ENCODE measurements around the gene AIFM3. TPM values are rescaled to one million over a fixed set of nuclear protein-coding genes. Genes with fewer than 3 reads are reported as not detected.

The AIFM3 gene
- total and polyA plus RNA-seq, 2 experiments from 2014 or later, result 0.45 to 1.5 TPM

DNA sequence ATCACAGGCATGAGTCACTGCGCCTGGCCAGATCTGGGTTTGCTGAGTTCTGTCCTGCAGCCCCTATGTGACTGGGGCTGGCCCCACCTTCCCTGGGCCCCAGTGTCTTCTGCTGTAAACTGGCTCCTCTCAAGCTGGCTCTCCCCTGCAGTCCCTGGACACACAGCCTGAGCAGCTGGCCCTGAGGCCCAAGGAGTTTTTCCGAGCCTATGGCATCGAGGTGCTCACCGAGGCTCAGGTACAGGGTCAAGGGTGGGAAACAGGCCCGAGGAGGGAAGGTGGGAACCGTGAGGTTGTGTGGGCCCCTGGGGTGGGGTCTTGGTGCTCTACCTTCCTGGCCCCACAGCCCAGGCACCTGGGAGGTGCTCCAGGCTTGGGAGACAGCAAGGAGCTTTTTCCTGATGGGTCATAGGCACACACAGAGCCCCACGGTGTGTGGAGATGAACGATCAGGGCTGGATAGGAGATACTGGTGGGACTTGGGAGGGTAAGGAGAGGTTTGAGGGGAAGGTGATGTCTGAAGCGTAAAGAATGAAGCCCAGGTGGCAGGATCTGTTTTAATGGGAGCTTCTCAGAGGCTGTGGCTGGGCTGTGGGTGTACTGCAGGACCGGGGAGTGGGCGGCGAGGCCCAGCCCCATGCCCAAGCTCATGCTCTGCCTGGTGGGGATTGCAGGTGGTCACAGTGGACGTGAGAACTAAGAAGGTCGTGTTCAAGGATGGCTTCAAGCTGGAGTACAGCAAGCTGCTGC, 8.7 kb downstream of the AIFM3 start:
- H3K27me3 Mint-ChIP-seq (ENCODE audit: insufficient read depth, low read depth, poor library complexity), result peaks cover 28% of the 10 kb centered on the region
- no peak overlapping the region for H3K4me2 ChIP-seq
- H3K9me3 Mint-ChIP-seq, result peaks cover 20% of the 10 kb centered on the region
- no peak overlapping the region for H2AFZ ChIP-seq
- 0 out of 2 replicates have a peak, but pooled peaks cover 6% of the 10 kb centered on the region for H3K4me1 ChIP-seq (ENCODE audit: insufficient read depth)
- H3K79me2 ChIP-seq (replicated peaks; ENCODE audit: insufficient read depth), result no peaks in the 10 kb centered on the region
- no peaks in the 10 kb centered on the region for H3F3A ChIP-seq (replicated peaks; ENCODE audit: low read depth)
- peaks cover 6% of the 10 kb centered on the region; the same call in 1 of the 2 replicates for H3K27me3 ChIP-seq (ENCODE audit: insufficient read depth)
- no peak for ATAC-seq
- H3K4me1 Mint-ChIP-seq, result peaks cover 11% of the 10 kb centered on the region
- no peak overlapping the region for H3K4me3 Mint-ChIP-seq
- no peaks in the 10 kb centered on the region for H4K20me1 ChIP-seq (replicated peaks; ENCODE audit: insufficient read depth)
- H3K36me3 ChIP-seq (ENCODE audit: insufficient read depth), result no peaks in the 10 kb centered on the region; the same call in 1 of the 2 replicates
- DNase-seq (ENCODE audit: low spot score), result no peak
- no peak overlapping the region for H3K27ac Mint-ChIP-seq
- 0 out of 2 replicates have a peak, but pooled peaks cover 6% of the 10 kb centered on the region for H3K9me2 ChIP-seq (ENCODE audit: insufficient read depth)
- H3K36me3 Mint-ChIP-seq (ENCODE audit: low read depth), result peaks cover 6% of the 10 kb centered on the region; the same call in 1 of the 3 replicates
- H3K4me3 ChIP-seq, result no peak overlapping the region
- no peak for TF ChIP-seq JUNB (IDR thresholded peaks at IDR 0.05; ENCODE audit: unreplicated experiment)
- TF ChIP-seq, protein P1, sequence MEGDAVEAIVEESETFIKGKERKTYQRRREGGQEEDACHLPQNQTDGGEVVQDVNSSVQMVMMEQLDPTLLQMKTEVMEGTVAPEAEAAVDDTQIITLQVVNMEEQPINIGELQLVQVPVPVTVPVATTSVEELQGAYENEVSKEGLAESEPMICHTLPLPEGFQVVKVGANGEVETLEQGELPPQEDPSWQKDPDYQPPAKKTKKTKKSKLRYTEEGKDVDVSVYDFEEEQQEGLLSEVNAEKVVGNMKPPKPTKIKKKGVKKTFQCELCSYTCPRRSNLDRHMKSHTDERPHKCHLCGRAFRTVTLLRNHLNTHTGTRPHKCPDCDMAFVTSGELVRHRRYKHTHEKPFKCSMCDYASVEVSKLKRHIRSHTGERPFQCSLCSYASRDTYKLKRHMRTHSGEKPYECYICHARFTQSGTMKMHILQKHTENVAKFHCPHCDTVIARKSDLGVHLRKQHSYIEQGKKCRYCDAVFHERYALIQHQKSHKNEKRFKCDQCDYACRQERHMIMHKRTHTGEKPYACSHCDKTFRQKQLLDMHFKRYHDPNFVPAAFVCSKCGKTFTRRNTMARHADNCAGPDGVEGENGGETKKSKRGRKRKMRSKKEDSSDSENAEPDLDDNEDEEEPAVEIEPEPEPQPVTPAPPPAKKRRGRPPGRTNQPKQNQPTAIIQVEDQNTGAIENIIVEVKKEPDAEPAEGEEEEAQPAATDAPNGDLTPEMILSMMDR (conservative IDR thresholded peaks at IDR 0.05; ENCODE audit: low read depth in 2 of 2), result no peak
- no peak for TF ChIP-seq ZNF462 (CRISPR knock-in tag; IDR thresholded peaks at IDR 0.05)
- TF ChIP-seq EZH2 (IDR thresholded peaks at IDR 0.05; ENCODE audit: low read depth, unreplicated experiment), result no peak
- no peak for TF ChIP-seq CREB1 (CRISPR knock-in tag; IDR thresholded peaks at IDR 0.05; ENCODE audit: low read depth)
- no peak overlapping the region for H3K27ac ChIP-seq (ENCODE audit: low read depth)
